Breast epithelium (tissue), 4 donors: ENCODE data around the gene DSCAML1. TPM values are rescaled to one million over a fixed set of nuclear protein-coding genes. Genes with fewer than 3 reads are reported as not detected.

Experiments used
- DNase-seq, 2 donors: peaks; one replicate each; pipeline ENCODE4 v3.0.0-alpha.2; 2019; ENCODE audit warnings: low spot score in 2 of 2
- H3K27ac ChIP-seq, 2 donors: fragments of 200-600 bp; sonication (generic) in 1 of 2; one replicate each; pipeline ENCODE4 v1.5.1; 2016 to 2019; ENCODE audit warnings: mild to moderate bottlenecking in 1 of 2
- H3K27me3 ChIP-seq, 2 donors: fragments of 200-600 bp; sonication (generic) in 1 of 2; one replicate each; pipeline versions ENCODE4 v1.5.1 to v1.6.0; 2017 to 2019; ENCODE audit warnings: control low read depth in 1 of 2, mild to moderate bottlenecking in 1 of 2
- H3K36me3 ChIP-seq: fragments of 200-600 bp; one replicate; pipeline ENCODE4 v1.5.1; 2019
- H3K4me1 ChIP-seq, 2 donors: fragments of 200-600 bp; sonication (generic); one replicate each; pipeline ENCODE4 v1.5.1; 2016 to 2019; ENCODE audit warnings: control low read depth in 1 of 2
- H3K4me3 ChIP-seq, 3 donors: fragments of 200-600 bp; sonication (generic); 1 replicate in 2 of 3; 2 replicates in 1 of 3; pipeline ENCODE4 v1.5.1; 2016 to 2019; ENCODE audit warnings: mild to moderate bottlenecking in 3 of 3, moderate library complexity in 2 of 3
- H3K9me3 ChIP-seq, 2 donors: fragments of 200-600 bp; sonication (generic) in 1 of 2; one replicate each; pipeline ENCODE4 v1.5.1; 2016 to 2019; ENCODE audit warnings: control low read depth in 1 of 2
- CTCF ChIP-seq, 3 donors: fragments of 450-650 bp; IDR thresholded peaks; one replicate each; pipeline ENCODE4 v1.5.1; 2016 to 2017; ENCODE audit warnings: antibody characterized with exemption in 3 of 3, mild to moderate bottlenecking in 3 of 3, moderate library complexity in 3 of 3
- POLR2A ChIP-seq: fragments of 450-650 bp; IDR thresholded peaks from one replicate; pipeline ENCODE4 v1.6.1; 2016; ENCODE audit warnings: antibody characterized with exemption, mild to moderate bottlenecking, moderate library complexity
- POLR2AphosphoS5 ChIP-seq, 3 donors: sonication (generic); formaldehyde crosslinking; IDR thresholded peaks; one replicate each; pipeline ENCODE4 v1.6.1; 2017; ENCODE audit warnings: antibody characterized with exemption in 3 of 3
- intact Hi-C: fragments of 100-400 bp; cut with DNase I; formaldehyde crosslinking; loops from one replicate; pipeline ENCODE4 v1.15.1; 2023; ENCODE audit warnings: low total_unique reads
- total RNA-seq, 3 donors: library from RNA; depleted of rRNA; stranded (reverse); fragments of >200 nt; gene quantifications; one replicate each; pipeline ENCODE4 v1.1.0, GENCODE V29; 2016

The DSCAML1 gene
- total RNA-seq, 3 donors from 2014 or later: 0.33 to 1.8 (median 0.64) TPM

GRCh38 chr11:117587416-117587815, 209.6 kb downstream of the DSCAML1 start:
- no peaks in the 10 kb centered on the region for H3K4me1 ChIP-seq
- no peaks in the 10 kb centered on the region for H3K36me3 ChIP-seq
- no peak overlapping the region for H3K27ac ChIP-seq
- intact Hi-C loops: no loop called here
- peak in 1 of 2 donors; percentile 12 for DNase-seq
- H3K9me3 ChIP-seq: no peaks in the 10 kb centered on the region
- H3K27me3 ChIP-seq: no peaks in the 10 kb centered on the region
- no peak overlapping the region for H3K4me3 ChIP-seq
- TF ChIP-seq POLR2A (no peak), POLR2AphosphoS5 (IDR thresholded peaks at IDR 0.05) (no peak), CTCF (IDR thresholded peaks at IDR 0.05) (no peak)

DNA sequence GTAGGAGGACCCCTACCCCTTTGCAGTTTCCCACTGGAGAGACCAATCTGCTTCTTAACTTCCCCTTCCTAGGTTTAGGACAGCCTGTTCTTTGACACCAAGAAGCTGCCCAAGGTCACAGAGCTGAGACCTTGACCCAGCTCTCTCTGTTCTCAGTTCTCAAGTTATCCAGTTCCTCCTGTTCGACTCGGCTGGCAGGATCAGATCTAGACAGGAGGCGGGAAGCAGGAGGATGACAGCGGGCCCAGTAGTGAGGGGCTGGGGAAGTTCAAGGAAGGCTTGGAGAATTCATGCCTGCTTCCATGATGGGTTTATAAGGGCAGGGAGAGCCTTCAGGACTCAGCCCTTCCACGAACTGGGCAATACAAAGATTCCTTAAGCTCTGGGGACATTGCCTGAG, 210.6 kb downstream of the DSCAML1 start:
- Histone ChIP-seq H3K27me3 (no peaks in the 10 kb centered on the region), H3K27ac (no peak overlapping the region), H3K4me3 (no peak overlapping the region), H3K36me3 (no peaks in the 10 kb centered on the region), H3K9me3 (no peaks in the 10 kb centered on the region), H3K4me1 (no peaks in the 10 kb centered on the region)
- TF ChIP-seq POLR2A: no peak
- TF ChIP-seq CTCF (IDR thresholded peaks at IDR 0.05): no peak
- no peak for TF ChIP-seq POLR2AphosphoS5 (IDR thresholded peaks at IDR 0.05)
- intact Hi-C loops: no loop called here
- peak in 1 of 2 donors; percentile 20 for DNase-seq

- intact Hi-C loops: no loop called here
- Histone ChIP-seq H3K27me3 (no peaks in the 10 kb centered on the region), H3K4me1 (no peaks in the 10 kb centered on the region), H3K4me3 (no peak overlapping the region), H3K9me3 (no peaks in the 10 kb centered on the region), H3K27ac (no peak overlapping the region), H3K36me3 (no peaks in the 10 kb centered on the region)
- DNase-seq: peak in 1 of 2 donors; percentile 6
- TF ChIP-seq POLR2AphosphoS5 (IDR thresholded peaks at IDR 0.05): no peak
- no peak for TF ChIP-seq POLR2A
These were observed 211.4 kb downstream of the DSCAML1 start for GRCh38 chr11:117585631-117586030.

GRCh38 chr11:117584056-117584830, 212.8 kb downstream of the DSCAML1 start:
- H3K27ac ChIP-seq: no peak overlapping the region

DNA sequence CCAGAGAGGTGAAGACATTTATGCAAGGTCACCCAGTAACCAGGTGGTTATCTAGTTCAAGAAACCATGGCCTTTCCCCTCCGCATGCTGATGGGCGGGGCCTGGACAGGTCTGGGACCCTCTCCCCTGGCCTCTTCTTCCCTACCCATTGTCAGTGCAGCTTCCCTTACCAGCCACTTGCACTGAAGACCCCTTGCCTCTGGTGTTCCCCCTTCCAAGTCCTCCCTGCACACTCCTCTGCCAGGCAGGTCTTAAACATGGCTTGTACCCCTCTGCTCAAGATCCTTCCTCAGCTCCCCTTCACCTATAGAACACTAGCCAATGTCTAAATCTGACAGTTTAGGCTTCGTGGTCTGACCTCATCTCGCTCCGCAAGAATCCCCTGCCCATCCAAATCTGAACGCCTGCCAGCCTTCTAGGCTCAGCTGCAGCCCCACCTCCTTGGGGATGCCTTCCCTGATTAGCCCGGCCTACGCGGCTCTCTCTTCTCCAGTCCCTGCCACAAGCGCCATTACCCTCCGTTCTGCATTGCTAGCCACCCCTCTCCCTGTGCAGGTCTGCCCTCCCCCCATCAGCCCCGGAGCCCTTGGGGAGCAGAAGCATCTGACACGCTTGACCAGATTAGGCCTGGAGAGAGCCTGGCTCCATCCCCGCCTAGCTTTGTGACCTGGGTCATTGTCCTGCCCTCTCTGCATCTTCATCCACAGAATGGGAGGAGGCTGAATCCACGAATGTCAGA, 213.8 kb downstream of the DSCAML1 start:
- peak in 1 of 2 donors; percentile 39 for DNase-seq
- no peak overlapping the region for H3K27ac ChIP-seq
- no peaks in the 10 kb centered on the region for H3K9me3 ChIP-seq
- intact Hi-C loops: no loop called here
- no peak overlapping the region for H3K4me3 ChIP-seq
- no peaks in the 10 kb centered on the region for H3K36me3 ChIP-seq
- H3K27me3 ChIP-seq: no peaks in the 10 kb centered on the region
- no peaks in the 10 kb centered on the region for H3K4me1 ChIP-seq
- TF ChIP-seq POLR2AphosphoS5 (IDR thresholded peaks at IDR 0.05) (no peak), CTCF (IDR thresholded peaks at IDR 0.05) (no peak), POLR2A (no peak)

More at GRCh38 chr11:117584056-117584830, 212.8 kb downstream of the DSCAML1 start:
- peak in 1 of 2 donors; percentile 15 for DNase-seq
- Histone ChIP-seq H3K27me3 (no peaks in the 10 kb centered on the region), H3K4me1 (no peaks in the 10 kb centered on the region), H3K4me3 (no peak overlapping the region), H3K36me3 (no peaks in the 10 kb centered on the region), H3K9me3 (no peaks in the 10 kb centered on the region)
- TF ChIP-seq POLR2A (no peak), POLR2AphosphoS5 (IDR thresholded peaks at IDR 0.05) (no peak), CTCF (IDR thresholded peaks at IDR 0.05) (no peak)
- intact Hi-C loops: no loop called here
